GM19455 (cell line): Measurements from ENCODE around the gene TAF11L13.
"Not testable (repeated sequence)": the region's sequence is repeated elsewhere in the genome, so short reads cannot be mapped to it uniquely, and the experiment has no call there.

Source experiments
- ATAC-seq: cut with Tn5 transposase; IDR thresholded peaks from one replicate; pipeline ENCODE4 v1.9.1; 2021; ENCODE audit not compliant: unreplicated experiment

The TAF11L13 gene

GRCh38 chr5:17631788-17632187 lies at the start of gene TAF11L13:
TAF11L13 (plus strand) TSS chr5:17632088.
- ATAC-seq = not testable (repeated sequence)

GRCh38 chr5:17585658-17586057 lies 46.2 kb upstream of the TAF11L13 start, which contains the start of gene TAF11L7:
TAF11L7 (minus strand) TSS chr5:17585758.
- not testable (repeated sequence) for ATAC-seq

- ATAC-seq = not testable (repeated sequence)
These were observed 41.0 kb upstream of the TAF11L13 start, which contains the start of gene TAF11L8 for GRCh38 chr5:17590860-17591259. TAF11L8 (minus strand) TSS chr5:17590960.

- ATAC-seq = not testable (repeated sequence)
These were observed 37.6 kb upstream of the TAF11L13 start, which contains the start of gene TAF11L9 for GRCh38 chr5:17594255-17594654. TAF11L9 (minus strand) TSS chr5:17594394.

- ATAC-seq = not testable (repeated sequence)
These were observed 34.2 kb upstream of the TAF11L13 start, which contains the start of gene TAF11L10 for GRCh38 chr5:17597728-17598127. TAF11L10 (minus strand) TSS chr5:17597828.

GRCh38 chr5:17603880-17604279 lies 28.0 kb upstream of the TAF11L13 start, which contains the start of gene TAF11L11:
TAF11L11 (plus strand) TSS chr5:17604183.
- ATAC-seq = not testable (repeated sequence)

GRCh38 chr5:17604951-17605350 lies 26.9 kb upstream of the TAF11L13 start:
- no peak for ATAC-seq

GRCh38 chr5:17607461-17607860 lies 24.4 kb upstream of the TAF11L13 start:
- not testable (repeated sequence) for ATAC-seq

GRCh38 chr5:17610092-17610491 lies 21.8 kb upstream of the TAF11L13 start, which contains the start of gene TAF11L12:
TAF11L12 (plus strand) TSS chr5:17610392.
- not testable (repeated sequence) for ATAC-seq

GRCh38 chr5:17614872-17615605 lies 16.8 kb upstream of the TAF11L13 start:
- ATAC-seq = no peak

- no peak for ATAC-seq
These were observed 12.5 kb upstream of the TAF11L13 start for GRCh38 chr5:17619354-17619753.

GRCh38 chr5:17620627-17621026 lies 11.3 kb upstream of the TAF11L13 start:
- no peak for ATAC-seq

GRCh38 chr5:17625686-17626085 lies 6.2 kb upstream of the TAF11L13 start:
- ATAC-seq = no peak

- ATAC-seq = no peak
These were observed 2.3 kb downstream of the TAF11L13 start, which contains the start of gene TAF11L14 for GRCh38 chr5:17634160-17634559. TAF11L14 (plus strand) TSS chr5:17634460.

- ATAC-seq = not testable (repeated sequence)
These were observed 17.3 kb downstream of the TAF11L13 start for GRCh38 chr5:17649232-17649631.

GRCh38 chr5:17655201-17655759 lies 23.4 kb downstream of the TAF11L13 start:
- ATAC-seq = not testable (repeated sequence)

- no peak for ATAC-seq
These were observed 24.0 kb downstream of the TAF11L13 start for GRCh38 chr5:17655921-17656320.

GRCh38 chr5:17663182-17663581 lies 31.3 kb downstream of the TAF11L13 start:
- no peak for ATAC-seq

GRCh38 chr5:17665836-17666235 lies 33.9 kb downstream of the TAF11L13 start:
- no peak for ATAC-seq

- no peak for ATAC-seq
These were observed 34.9 kb downstream of the TAF11L13 start for GRCh38 chr5:17666726-17667235.

GRCh38 chr5:17670353-17670752 lies 38.5 kb downstream of the TAF11L13 start:
- ATAC-seq = no peak
